Left renal pelvis (tissue), 4 donors: ENCODE data around the gene LAS1L. TPM values are rescaled to one million over a fixed set of nuclear protein-coding genes. Genes with fewer than 3 reads are reported as not detected.
"Not testable (repeated sequence)": the region's sequence is repeated elsewhere in the genome, so short reads cannot be mapped to it uniquely, and the experiment has no call there.

ENCODE experiments used
- DNase-seq, 4 donors: peaks; one replicate each; pipeline ENCODE4 v3.0.0-alpha.2; 2013; ENCODE audit warnings: low read depth in 4 of 4, low spot score in 3 of 4
- polyA plus RNA-seq, 4 donors: library from polyadenylated mRNA; unstranded; fragments of 120-200 nt; gene quantifications; one replicate each; pipeline ENCODE4 v1.2.1, GENCODE V29; 2013; ENCODE audit not compliant: insufficient read length in 4 of 4

LAS1L gene
- polyA plus RNA-seq, 4 donors, result 33.6 to 49.6 (median 43.2) TPM

DNA sequence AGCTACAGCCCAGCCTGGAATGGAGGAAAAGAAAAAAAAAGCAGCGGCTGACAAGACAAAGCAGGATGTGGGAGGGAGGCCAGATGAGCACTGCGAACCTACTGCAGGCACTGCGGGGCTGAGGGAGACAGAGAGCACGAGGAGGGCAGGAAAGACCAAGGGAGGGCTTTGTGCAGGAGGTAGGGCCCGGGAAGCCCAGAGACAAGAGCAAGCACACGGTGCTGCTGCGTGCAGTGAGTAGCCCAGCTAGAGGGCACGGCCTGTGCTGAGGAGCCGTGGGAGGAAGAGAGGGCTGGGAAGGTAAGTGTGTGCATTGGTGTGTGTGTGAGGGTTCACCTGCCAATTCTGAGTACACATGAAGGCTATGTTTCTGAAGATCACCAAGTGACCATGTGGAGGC is 15.6 kb downstream of the LAS1L start:
- DNase-seq, result not testable (repeated sequence)

DNA sequence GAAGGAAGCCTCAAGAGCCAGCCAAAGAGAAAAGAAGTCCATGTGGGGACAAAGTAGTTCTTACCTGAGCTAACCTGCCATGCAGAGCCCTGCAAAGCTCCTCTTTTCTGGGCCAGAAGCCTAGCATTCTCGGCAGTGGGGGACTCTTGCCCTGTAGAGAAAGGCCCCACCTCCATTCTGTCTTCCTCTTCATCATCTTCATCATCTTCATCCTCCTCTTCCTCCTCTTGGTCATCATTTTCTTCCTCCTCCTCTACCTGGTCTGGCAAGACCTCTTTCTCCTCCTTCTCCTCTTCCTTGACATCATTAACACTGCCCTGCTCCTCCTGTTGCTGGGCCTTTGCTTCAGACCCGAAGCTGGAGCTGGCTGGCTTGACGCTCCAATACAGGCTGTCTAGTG is 16.7 kb downstream of the LAS1L start:
- DNase-seq, result no peak

DNA sequence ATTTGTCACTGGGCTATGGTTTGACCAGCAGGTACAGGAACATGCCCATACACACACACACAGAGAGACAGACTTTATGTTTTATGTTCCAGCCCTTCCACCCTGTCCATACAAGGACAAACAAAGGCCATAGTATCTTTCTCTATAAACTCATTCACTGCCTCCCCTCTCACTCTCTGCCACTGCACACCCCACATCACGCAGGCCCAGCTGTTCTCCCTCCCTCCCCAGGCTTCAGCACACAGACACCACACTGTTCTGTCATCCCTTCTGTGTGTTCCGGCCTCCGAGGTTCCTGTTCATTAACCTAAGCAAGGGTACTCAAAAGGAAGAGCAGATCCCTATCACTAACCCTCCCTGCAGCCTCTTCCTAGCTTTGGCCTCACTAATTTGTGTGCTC is 17.8 kb downstream of the LAS1L start:
- DNase-seq, result no peak

DNA sequence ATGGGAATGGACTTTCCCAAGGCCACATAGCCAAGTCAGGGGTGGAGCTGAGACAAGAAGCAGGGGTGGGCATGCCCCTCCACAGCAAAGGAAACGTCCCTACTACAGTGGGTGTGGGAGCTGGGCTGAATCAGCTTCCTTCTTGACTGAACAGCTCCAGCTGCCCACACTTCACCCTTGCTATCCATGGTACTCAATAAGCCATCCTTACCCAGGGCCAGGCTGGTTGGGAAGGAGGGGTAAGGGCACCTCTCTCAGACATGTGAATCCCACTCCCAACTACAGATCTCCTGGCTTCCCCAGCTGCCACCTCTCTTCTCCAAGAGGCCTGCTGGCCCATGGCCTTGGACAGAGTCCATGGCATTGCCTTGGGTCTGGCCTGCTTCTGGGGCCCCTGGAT is 21.0 kb downstream of the LAS1L start:
- no peak for DNase-seq

DNA sequence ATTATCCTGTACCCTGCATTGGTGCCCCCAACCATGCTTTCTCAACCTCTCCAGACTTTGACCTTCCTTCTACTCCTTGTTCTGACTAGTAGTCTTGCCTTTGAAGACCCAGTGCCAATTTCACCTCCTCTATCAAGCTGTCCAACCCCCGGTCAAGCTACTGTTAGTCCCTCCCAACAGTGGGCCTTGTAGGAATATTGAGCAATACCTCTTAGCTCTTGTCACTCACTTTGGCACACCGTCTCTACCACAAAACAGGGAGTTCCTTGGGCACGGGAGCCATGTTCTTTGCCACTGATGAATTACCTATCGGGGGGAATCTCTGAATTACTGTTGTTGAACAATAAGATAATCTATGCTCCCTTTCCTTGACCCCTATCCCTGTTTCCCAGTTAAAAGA is 25.2 kb downstream of the LAS1L start:
- DNase-seq, result no peak

DNA sequence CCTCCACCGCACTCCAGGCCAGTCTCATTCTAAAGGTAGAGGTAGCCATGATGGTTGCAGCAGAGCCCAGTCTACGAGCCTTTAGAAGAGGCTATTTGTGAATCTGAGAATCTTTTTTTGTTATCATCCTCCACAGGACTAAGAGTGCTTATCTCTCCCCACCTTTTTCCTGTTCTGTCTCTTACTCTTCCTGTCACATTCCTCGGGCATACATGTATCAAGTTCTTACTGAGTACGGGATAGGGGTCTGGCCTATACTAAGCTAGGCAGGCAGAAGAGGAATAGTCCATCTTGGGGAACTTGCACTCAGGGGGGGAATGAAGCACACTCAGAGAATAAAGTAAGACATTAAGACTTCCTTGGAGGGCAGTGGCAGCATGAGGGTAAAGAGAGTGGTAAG is 25.7 kb downstream of the LAS1L start:
- no peak for DNase-seq

DNA sequence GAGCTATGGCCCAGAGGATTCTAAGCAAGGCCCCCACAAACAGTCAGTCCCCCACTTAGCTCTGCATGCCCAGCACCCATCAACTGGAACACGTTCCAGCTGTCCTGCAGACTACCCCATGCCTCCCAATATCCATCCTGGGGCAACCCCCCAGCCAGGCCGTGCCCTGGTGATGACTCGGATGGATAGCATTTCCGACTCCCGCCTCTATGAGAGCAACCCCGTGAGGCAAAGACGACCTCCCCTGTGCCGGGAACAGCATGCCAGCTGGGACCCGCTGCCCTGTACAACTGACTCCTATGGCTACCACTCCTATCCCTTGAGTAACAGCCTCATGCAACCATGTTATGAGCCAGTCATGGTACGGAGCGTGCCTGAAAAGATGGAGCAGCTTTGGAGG is 32.0 kb downstream of the LAS1L start:
- DNase-seq, result no peak

DNA sequence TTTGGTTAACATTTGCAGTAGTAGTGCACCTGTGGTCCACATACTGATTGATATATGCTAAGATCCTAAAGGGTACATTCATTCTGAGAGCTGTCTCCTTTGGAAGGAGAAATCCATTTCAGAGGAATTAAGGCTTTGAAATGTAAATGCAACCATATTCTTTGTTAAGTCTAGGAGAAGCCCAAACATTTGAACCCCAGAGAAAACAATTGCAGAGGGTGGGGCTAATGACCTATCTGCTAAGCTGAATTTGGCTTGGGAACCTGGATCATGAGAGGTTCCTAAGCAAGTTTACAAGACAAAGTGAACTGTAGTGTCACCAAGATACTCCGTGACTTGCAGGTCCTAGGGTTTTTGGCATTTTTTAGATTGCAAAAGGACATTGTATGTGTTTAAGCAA is 41.2 kb downstream of the LAS1L start:
- DNase-seq, result no peak

DNA sequence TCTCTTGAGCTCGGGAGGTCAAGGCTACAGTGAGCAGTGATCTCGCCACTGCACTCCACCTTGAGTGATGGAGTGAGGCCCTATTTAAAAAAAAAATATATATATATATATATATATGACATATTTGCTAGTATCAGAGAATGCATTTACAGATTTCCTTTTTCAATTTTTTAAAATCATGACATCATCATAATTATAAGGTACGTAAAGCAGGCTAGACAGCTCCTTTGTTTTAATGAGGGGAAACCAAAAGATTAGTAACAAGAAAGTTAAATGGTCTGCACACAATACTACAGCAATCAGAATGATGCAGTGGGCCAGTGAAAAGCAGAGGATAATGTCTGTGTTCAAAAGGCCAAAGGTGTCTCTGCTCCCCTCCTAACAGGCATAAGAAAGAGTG is 43.0 kb downstream of the LAS1L start:
- DNase-seq, result no peak

DNA sequence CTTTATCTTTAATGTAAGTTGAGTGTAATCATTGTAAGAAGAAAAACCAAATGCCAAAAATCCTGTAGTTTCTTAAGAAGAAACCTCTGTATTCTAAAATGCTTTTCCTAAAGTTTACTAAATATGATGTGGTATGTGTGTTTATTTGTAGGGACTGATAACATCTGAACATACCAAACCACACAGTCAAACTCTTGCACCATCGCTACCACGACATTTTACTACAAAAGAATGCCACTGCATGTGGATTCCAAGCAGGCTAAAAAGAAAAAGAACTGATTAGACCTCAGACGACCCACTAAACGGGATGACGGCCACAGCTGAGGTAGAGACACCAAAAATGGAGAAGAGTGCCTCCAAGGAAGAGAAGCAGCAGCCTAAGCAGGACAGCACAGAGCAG is 46.1 kb downstream of the LAS1L start:
- DNase-seq, result no peak

DNA sequence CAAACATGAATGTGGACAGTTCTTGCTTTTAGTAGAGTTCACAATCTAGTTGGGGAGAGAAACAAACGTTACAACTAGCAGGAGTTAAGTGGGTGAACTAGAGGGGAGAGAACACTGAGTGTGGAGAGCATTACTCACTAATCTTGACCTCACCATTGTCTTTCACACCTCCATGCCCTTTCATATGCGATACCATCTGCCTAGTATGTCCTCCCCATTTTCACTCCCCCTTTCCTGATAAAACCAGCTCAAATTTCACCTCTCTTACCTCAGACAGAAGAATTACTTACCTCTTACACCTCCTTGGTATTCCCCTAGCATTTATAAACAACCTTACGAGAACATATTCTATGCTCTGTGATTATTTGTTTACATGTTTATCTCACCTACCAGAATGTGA is 53.6 kb downstream of the LAS1L start:
- DNase-seq, result no peak

DNA sequence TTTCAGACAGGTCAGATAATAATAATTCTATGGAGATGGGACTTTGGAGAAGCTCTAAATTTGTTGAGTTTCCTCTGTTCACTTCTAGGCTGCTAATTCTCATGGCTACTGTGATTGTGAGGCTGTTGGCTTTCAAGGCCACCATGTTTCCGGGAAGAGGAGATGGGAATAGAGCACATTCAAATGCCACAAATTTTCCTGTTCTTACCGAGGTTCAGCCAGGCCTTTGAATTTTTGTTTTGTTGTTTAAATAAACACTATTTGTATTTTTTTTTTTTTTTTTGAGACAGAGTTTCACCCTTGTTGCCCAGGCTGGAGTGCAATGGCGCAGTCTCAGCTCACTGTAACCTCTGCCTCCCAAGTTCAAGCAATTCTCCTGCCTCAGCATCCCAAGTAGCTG is 55.5 kb downstream of the LAS1L start:
- DNase-seq, result not testable (repeated sequence)

DNA sequence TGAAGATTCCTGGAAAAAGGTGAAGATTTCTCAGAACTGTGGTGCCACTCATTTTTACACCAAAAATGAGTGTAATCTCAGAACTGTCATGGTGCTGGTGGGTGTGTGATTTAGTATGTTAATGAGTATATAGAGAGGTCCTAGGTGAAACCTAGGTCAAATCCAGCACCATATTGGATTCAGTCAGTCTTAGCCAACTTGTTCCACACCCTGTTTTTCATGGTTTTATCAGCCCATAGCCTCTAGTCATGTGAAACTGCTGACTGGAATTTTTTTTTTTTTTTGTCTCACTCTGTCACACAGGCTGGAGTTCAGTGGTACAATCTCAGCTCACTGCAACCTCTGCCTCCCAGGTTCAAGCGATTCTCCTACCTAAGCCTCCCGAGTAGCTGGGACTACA is 58.0 kb downstream of the LAS1L start:
- DNase-seq, result no peak

DNA sequence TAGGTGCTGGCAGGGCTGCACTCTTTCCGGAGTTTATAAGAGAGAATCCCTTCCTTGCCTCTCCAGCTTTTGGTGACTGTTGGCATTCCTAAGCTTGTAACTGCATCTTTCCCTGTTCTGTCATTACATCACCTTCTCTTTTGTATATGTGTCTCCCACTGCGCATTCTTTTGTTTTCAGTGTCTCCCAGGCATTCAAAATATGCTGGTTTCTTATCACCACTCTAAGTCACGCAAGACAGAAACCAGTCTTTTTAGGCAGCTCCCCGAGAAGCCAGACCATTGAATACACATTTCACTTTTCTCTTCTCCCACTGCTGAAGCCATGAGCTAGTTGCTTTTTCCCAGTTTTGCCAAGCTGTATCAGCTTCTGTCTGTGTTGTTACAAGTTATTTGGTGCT is 71.0 kb downstream of the LAS1L start:
- DNase-seq, result no peak

Other genes with a start within 250 kb of the LAS1L start
- gene MSN, start 132.9 kb upstream of the LAS1L start, polyA plus RNA-seq, result 100 to 1,000 TPM; 220 to 251 (median 233) TPM